ENCODE data around the gene AOC1.
"Not testable (repeated sequence)": the region's sequence is repeated elsewhere in the genome, so short reads cannot be mapped to it uniquely, and the experiment has no call there.

AOC1 gene

DNA sequence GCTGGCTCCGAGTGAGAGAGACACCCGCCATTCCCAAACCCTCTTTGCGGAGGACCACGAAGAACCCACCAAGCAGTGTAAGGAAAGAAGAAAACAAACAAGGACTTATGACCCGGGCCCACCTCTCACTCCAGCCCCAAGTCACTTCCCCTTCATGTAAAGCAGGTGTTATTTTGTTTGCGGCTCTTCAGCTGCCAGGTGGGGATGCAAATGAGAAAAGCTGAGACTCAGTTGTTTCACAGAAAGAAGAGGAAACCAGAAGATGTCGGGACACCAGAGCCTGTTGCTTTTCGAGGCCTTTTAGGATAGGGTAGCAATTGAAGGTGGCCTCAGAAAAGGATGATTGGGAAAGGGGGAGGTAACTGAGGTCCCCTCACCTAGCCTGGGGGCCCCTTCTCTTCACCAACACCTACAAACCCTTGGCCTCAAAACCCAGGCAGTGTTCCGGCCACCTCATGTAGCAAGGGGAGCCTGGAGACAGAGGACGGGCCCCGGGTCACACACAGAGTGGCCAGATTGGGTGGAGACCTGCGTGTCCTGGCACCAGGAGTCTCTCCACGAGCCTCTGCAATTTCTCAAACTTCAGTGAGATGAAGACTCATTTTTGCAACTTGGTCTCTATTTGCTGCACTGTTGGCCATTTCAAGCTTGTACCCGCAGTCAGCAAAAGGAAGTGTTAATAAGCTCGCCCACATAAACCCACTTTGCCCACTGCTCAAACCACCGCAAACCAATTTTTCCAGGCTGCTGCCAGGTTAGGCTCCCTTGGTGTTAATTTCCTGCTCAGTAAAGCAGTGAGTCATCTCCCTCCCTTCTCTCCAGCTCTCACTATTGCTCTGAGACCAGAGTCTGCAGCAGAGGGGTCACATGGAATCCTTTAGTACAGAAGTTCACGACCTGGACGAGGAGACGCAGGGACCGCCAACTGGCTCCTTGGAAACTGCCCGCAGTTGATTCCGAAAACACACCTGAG lies 45.5 kb downstream of the AOC1 start:
- no peak for DNase-seq (ENCODE audit: low read depth)

DNA sequence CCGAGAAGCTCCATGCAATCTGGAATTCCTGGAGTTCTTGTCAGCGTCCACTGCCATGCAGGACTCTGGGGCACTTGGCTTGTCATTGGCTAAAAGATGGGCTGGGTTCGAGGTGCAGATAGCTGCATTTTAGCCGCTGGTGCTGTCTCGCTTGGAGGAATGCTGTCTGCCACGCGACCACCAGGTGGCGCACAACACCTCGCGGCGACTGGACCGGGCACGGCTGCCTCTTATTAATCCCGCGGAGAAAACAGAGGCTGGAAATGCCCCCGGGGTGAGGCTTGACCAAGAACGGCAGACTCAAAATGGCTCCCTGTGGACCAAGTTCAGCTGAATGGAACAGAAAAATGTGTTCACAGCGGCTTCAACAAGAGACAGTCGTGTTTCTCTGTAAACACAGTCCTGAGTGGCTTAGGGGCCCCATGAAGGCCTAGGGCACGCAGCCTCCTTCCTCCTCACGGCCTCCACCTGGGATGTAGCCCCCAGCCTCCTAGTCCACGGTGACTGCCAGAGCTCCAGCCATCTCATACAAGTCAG lies 46.2 kb downstream of the AOC1 start:
- DNase-seq (ENCODE audit: low read depth), result peak; percentile 75

DNA sequence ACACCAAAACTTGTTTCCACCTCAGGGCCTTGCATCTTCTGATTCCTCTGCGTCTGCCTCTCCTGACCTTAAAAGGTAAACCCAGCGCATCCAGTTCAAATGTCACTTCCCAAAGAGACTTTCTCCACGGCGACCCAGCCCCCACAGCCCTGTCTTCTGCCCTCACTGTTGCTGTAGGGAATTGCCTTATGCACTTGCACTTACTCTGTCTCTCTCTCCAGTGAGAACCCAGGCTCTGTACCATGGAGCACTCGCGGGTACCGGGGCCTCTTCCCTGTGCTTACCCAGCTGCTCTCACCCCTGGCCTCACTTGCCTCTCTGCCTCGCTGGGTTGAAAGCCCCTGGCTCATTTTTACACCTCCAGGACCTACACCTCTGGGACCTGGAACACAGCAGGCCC lies 48.4 kb downstream of the AOC1 start:
- no peak for DNase-seq (ENCODE audit: low read depth)

- DNase-seq (ENCODE audit: low read depth), result no peak
Measured at GRCh38 chr7:150901160-150902035, 49.1 kb downstream of the AOC1 start.

GRCh38 chr7:150902078-150903033 lies 50.0 kb downstream of the AOC1 start:
- no peak for DNase-seq (ENCODE audit: low read depth)

- no peak for DNase-seq (ENCODE audit: low read depth)
Measured at GRCh38 chr7:150903606-150904005, 51.3 kb downstream of the AOC1 start.

DNA sequence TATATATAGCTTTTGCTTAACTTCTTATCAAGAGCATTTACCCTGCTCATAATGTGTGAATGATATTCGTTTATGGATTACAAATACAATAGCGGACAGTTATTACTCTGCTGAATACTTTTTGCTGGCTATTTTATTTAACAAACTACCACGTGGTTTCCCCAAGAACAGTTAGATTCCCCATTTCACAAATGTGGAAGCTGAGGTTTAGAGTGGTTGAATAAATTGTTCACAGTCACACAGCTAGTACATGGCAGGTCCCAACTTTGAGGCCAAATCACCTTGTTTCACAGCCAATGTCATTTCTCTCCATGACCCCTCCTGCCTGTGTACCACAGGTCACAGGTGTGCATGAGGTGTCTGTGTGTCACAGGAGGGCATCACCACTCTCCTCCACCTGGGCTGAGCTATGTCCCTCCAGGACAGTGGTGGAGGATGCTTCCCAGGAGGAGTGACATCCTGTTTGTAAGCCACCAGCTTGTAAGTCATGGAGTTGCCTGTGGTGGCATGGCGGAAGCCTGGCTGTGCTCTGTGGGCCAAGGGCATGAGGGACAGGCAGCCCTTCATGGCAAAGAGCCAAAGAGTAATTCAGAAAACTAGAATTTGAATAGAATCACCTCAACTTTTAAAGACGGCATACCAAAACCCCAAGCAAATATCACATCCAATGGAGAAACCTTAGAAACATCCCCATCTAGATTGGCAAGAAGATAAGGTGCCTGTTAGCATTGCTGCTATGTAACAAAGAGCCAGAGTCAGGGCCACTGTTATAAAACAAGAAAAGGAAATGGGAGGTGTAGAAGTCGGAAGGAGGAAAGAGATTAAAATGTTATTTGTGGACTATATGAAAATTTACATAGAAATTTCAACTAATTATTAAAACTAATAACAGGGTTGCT lies 51.9 kb downstream of the AOC1 start:
- no peak for DNase-seq (ENCODE audit: low read depth)

- no peak for DNase-seq (ENCODE audit: low read depth)
Measured at GRCh38 chr7:150908173-150908572, 55.9 kb downstream of the AOC1 start.

- peak; percentile 32 for DNase-seq (ENCODE audit: low read depth)
Measured at GRCh38 chr7:150909200-150909995, 57.1 kb downstream of the AOC1 start.

- DNase-seq (ENCODE audit: low read depth), result not testable (repeated sequence)
Measured at GRCh38 chr7:150910305-150910995, 58.1 kb downstream of the AOC1 start.

- DNase-seq (ENCODE audit: low read depth), result no peak
Measured at GRCh38 chr7:150910996-150911422, 58.7 kb downstream of the AOC1 start.

All from activated T-cell treated with anti-CD3 and anti-CD28 coated beads for 1 hour (primary cell).